CD14-positive monocyte (primary cell): ENCODE measurements around the gene TFEB. TPM values are rescaled to one million over a fixed set of nuclear protein-coding genes. Genes with fewer than 3 reads are reported as not detected.

Experiments
- DNase-seq, 3 donors: peaks; one replicate each; pipeline ENCODE4 v3.0.0-alpha.2; 2011 to 2022
- H2AFZ ChIP-seq: 2 replicates; pipeline ENCODE4 v1.6.0; 2012; ENCODE audit warnings: mild to moderate bottlenecking, low read depth, low read length, inconsistent platforms; ENCODE audit not compliant: insufficient read depth, poor library complexity, severe bottlenecking
- H3K27ac ChIP-seq, 2 donors: 1 replicate in 1 of 2; 2 replicates in 1 of 2; pipeline ENCODE4 v1.5.1; 2012 to 2013; ENCODE audit warnings: low read length in 2 of 2, control low read depth in 1 of 2, inconsistent platforms in 1 of 2, low read depth in 1 of 2, mild to moderate bottlenecking in 1 of 2
- H3K27me3 ChIP-seq, 2 donors: one replicate each; pipeline versions ENCODE4 v1.6.0 to v1.6.1; 2011 to 2013; ENCODE audit warnings: low read length in 2 of 2; ENCODE audit not compliant: control insufficient read depth in 2 of 2, insufficient read depth in 2 of 2
- H3K36me3 ChIP-seq, 2 donors: replicated peaks in 1 of 2; 1 replicate in 1 of 2; 2 replicates in 1 of 2; pipeline versions ENCODE4 v1.5.1 to v1.6.1; 2012 to 2013; ENCODE audit warnings: low read length in 2 of 2, control low read depth in 1 of 2, inconsistent platforms in 1 of 2, mild to moderate bottlenecking in 1 of 2; ENCODE audit not compliant: insufficient read depth in 2 of 2, control insufficient read depth in 1 of 2
- H3K4me1 ChIP-seq, 2 donors: 1 replicate in 1 of 2; 2 replicates in 1 of 2; pipeline versions ENCODE4 v1.5.1 to v1.6.1; 2012 to 2013; ENCODE audit warnings: low read length in 2 of 2, control low read depth in 1 of 2, inconsistent platforms in 1 of 2, mild to moderate bottlenecking in 1 of 2, moderate library complexity in 1 of 2; ENCODE audit not compliant: insufficient read depth in 2 of 2, control insufficient read depth in 1 of 2
- H3K4me2 ChIP-seq: replicated peaks from 2 replicates; pipeline ENCODE3; 2012; ENCODE audit warnings: low read length, moderate library complexity, mild to moderate bottlenecking; ENCODE audit not compliant: poor library complexity, severe bottlenecking; ENCODE audit errors: extremely low read depth
- H3K4me3 ChIP-seq, 3 experiments: fragments of 200-600 bp in 1 of 3; sonication (generic) in 1 of 3; replicated peaks in 1 of 3; 1 replicate in 2 of 3; 2 replicates in 1 of 3; pipeline ENCODE4 v1.5.1; 2011 to 2013; ENCODE audit warnings: low read length in 3 of 3, mild to moderate bottlenecking in 3 of 3, control low read depth in 2 of 3, low read depth in 2 of 3, inconsistent platforms in 1 of 3, moderate library complexity in 1 of 3
- H3K79me2 ChIP-seq: 2 replicates; pipeline ENCODE4 v1.6.0; 2012; ENCODE audit warnings: mild to moderate bottlenecking, control low read depth, inconsistent platforms, low read length, moderate library complexity; ENCODE audit not compliant: insufficient read depth
- H3K9ac ChIP-seq: 2 replicates; pipeline ENCODE4 v1.6.0; 2017; ENCODE audit warnings: low read length, mild to moderate bottlenecking; ENCODE audit not compliant: insufficient read depth, poor library complexity, severe bottlenecking
- H3K9me3 ChIP-seq, 2 donors: replicated peaks in 1 of 2; 1 replicate in 1 of 2; 2 replicates in 1 of 2; pipeline versions ENCODE4 v1.5.1 to v1.6.1; 2012 to 2013; ENCODE audit warnings: low read length in 2 of 2, control low read depth in 1 of 2; ENCODE audit not compliant: control insufficient read depth in 1 of 2, insufficient read depth in 1 of 2
- H4K20me1 ChIP-seq: 2 replicates; pipeline ENCODE4 v1.6.0; 2012; ENCODE audit warnings: mild to moderate bottlenecking, low read length, control low read depth, moderate library complexity; ENCODE audit not compliant: insufficient read depth
- H3K27ac Mint-ChIP-seq, 7 donors: one replicate each; pipeline ENCODE4 v1.8.0; 2020; ENCODE audit warnings: mild to moderate bottlenecking in 7 of 7, mixed read lengths in 7 of 7, moderate library complexity in 6 of 7, inconsistent platforms in 2 of 7
- H3K27me3 Mint-ChIP-seq, 3 donors: one replicate each; pipeline ENCODE4 v1.8.0; 2021 to 2022; ENCODE audit warnings: low read depth in 3 of 3, mild to moderate bottlenecking in 3 of 3, mixed read lengths in 3 of 3, moderate library complexity in 3 of 3, inconsistent platforms in 1 of 3
- H3K36me3 Mint-ChIP-seq, 2 donors: one replicate each; pipeline ENCODE4 v1.8.0; 2020; ENCODE audit warnings: mixed read lengths in 2 of 2, inconsistent platforms in 1 of 2, mild to moderate bottlenecking in 1 of 2
- H3K4me1 Mint-ChIP-seq: one replicate; pipeline ENCODE4 v1.8.0; 2020; ENCODE audit warnings: mild to moderate bottlenecking, mixed read lengths
- H3K4me3 Mint-ChIP-seq, 2 donors: one replicate each; pipeline ENCODE4 v1.8.0; 2020; ENCODE audit warnings: mild to moderate bottlenecking in 2 of 2, mixed read lengths in 2 of 2, moderate library complexity in 1 of 2
- H3K9me3 Mint-ChIP-seq, 7 donors: one replicate each; pipeline ENCODE4 v1.8.0; 2020 to 2022; ENCODE audit warnings: mixed read lengths in 7 of 7, mild to moderate bottlenecking in 6 of 7, moderate library complexity in 6 of 7, inconsistent platforms in 2 of 7
- WGBS: methylation state at CpG from one replicate; pipeline ENCODE4 v1.1.5; 2013; ENCODE audit warnings: missing lambda C conversion rate; ENCODE audit not compliant: insufficient coverage; 5-methylcytosine and 5-hydroxymethylcytosine counted together
- intact Hi-C, 2 donors: fragments of 100-400 bp; cut with micrococcal nuclease; formaldehyde crosslinking; loops; one replicate each; pipeline versions ENCODE4 v1.15.0 to v1.15.1; 2023
- polyA plus RNA-seq, 3 donors: library from polyadenylated mRNA; depleted of rRNA in 1 of 3; unstranded in 2 of 3; stranded (reverse) in 1 of 3; fragments of 300-500 nt in 2 of 3; fragments of >200 nt in 1 of 3; fragmentation: Illumina TruSeq in 2 of 3; gene quantifications; 1 replicate in 2 of 3; 2 replicates in 1 of 3; pipeline ENCODE4 v1.2.3, GENCODE V29; 2012 to 2021
- TF ChIP-seq, protein P1 (sequence below): fragments of 200-600 bp; IDR thresholded peaks from one replicate; pipeline ENCODE4 v1.8.0; 2022; ENCODE audit warnings: antibody characterized with exemption, mild to moderate bottlenecking

TFEB gene
- polyA plus RNA-seq, 3 donors = 42.6 to 60.0 (median 55.0) TPM

DNA sequence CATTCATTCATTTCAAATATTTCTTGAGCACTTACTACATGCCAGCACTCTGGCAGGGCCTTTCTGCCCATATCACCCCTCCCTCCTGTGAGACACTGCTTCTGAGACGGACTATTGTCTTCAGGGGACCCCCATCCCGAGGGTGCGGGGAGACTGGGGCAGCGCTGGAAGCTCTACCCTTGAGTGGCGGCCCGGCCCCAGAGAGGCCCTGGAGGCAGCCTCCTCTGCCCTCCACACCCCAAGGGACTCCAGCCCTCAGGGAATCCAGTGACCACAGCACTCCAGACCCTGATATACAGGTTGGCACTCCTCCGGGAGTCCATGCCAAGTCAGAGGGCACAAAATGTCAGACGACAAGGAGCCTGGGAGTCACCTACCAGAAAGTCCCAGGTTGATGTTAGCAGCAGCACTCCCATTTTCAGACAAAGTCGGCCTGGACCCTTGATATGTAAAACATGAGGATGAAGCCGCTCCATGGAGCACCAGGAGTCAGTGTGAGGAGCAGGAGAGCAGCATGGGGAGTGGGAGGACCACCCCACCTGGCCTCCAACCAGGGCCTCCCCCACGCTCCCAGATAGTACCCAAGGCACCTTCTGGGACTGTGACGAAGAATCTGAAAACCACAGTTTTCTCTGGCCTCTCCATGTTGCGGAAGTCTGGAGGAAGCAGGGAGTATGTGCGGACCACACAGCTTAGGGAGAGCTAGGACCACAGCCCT lies 20.7 kb downstream of the TFEB start:
- Histone ChIP-seq H3K27me3 (no peaks in the 10 kb centered on the region), H3K4me3 (no peak overlapping the region), H3K4me2 (no peak overlapping the region), H3K9me3 (no peaks in the 10 kb centered on the region), H3K4me1 (peaks cover 64 to 75% of the 10 kb centered on the region in 2 donors), H4K20me1 (peaks cover 100% of the 10 kb centered on the region), H2AFZ (no peak overlapping the region), H3K79me2 (peaks cover 100% of the 10 kb centered on the region), H3K27ac (no peak overlapping the region), H3K9ac (no peak overlapping the region), H3K36me3 (peaks cover 5 to 32% of the 10 kb centered on the region in 2 donors)
- H3K27ac Mint-ChIP-seq = peak overlapping the region in 1 of 7 donors; percentile 54
- no peak for DNase-seq
- intact Hi-C loops = no loop called here
- H3K4me1 Mint-ChIP-seq = peaks cover 77% of the 10 kb centered on the region
- no peaks in the 10 kb centered on the region for H3K9me3 Mint-ChIP-seq
- TF ChIP-seq, protein P1, sequence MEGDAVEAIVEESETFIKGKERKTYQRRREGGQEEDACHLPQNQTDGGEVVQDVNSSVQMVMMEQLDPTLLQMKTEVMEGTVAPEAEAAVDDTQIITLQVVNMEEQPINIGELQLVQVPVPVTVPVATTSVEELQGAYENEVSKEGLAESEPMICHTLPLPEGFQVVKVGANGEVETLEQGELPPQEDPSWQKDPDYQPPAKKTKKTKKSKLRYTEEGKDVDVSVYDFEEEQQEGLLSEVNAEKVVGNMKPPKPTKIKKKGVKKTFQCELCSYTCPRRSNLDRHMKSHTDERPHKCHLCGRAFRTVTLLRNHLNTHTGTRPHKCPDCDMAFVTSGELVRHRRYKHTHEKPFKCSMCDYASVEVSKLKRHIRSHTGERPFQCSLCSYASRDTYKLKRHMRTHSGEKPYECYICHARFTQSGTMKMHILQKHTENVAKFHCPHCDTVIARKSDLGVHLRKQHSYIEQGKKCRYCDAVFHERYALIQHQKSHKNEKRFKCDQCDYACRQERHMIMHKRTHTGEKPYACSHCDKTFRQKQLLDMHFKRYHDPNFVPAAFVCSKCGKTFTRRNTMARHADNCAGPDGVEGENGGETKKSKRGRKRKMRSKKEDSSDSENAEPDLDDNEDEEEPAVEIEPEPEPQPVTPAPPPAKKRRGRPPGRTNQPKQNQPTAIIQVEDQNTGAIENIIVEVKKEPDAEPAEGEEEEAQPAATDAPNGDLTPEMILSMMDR = no peak
- 94% methylated on average over 13 of the region's 14 CpGs for WGBS
- peaks cover 0 to 3% (median 0%) of the 10 kb centered on the region in 3 donors for H3K27me3 Mint-ChIP-seq
- H3K36me3 Mint-ChIP-seq = peaks cover 28 to 68% of the 10 kb centered on the region in 2 donors
- no peak overlapping the region for H3K4me3 Mint-ChIP-seq

DNA sequence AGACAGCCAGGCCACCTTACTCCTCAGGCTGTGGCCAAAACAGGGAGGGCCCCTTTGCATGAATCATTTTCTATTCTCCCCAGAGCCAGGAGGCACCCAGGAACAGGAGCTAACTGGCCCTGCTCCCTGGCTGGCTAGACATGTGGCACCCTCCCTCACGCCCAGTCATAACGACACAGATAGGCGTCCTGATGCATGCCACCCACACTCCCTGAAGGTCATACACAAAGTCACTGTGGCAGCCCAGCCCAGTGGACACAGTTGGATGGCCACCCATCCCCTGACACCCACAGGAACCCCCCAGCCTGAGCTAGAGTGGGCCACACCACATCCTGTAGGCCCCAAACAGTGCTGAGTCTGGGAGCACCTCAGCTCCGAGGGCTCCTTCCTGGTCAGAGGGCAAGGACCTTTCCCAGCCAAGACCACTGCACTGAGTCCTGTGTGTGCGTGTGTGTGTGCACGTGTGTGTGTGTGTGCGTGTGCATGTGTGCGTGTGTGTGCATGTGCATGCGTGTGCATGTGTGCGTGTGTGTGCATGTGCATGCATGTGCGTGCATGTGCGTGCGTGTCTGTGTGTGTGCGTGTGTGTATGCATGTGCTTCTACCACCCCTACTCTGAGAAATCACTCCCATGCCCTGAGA lies 21.6 kb downstream of the TFEB start:
- Histone ChIP-seq H3K9ac (no peak overlapping the region), H2AFZ (no peak overlapping the region), H3K27ac (peak overlapping the region; percentile 35 to 55), H3K9me3 (no peaks in the 10 kb centered on the region), H3K27me3 (no peaks in the 10 kb centered on the region), H4K20me1 (peaks cover 100% of the 10 kb centered on the region), H3K4me2 (peak overlapping the region; percentile 57), H3K4me3 (no peak overlapping the region), H3K36me3 (peaks cover 5 to 32% of the 10 kb centered on the region in 2 donors), H3K4me1 (peaks cover 66 to 71% of the 10 kb centered on the region in 2 donors), H3K79me2 (peaks cover 98% of the 10 kb centered on the region)
- intact Hi-C loops = no loop called here
- H3K4me1 Mint-ChIP-seq = peaks cover 76% of the 10 kb centered on the region
- peak overlapping the region in 4 of 7 donors; percentile 62 to 82 (median 78) for H3K27ac Mint-ChIP-seq
- peak overlapping the region in 1 of 2 donors; percentile 51 for H3K4me3 Mint-ChIP-seq
- H3K9me3 Mint-ChIP-seq = no peaks in the 10 kb centered on the region
- peak in 2 of 3 donors; percentile 36 to 37 for DNase-seq
- peaks cover 27 to 67% of the 10 kb centered on the region in 2 donors for H3K36me3 Mint-ChIP-seq
- WGBS = 81% methylated on average over 7 of the region's 14 CpGs
- H3K27me3 Mint-ChIP-seq = peaks cover 0 to 2% (median 0%) of the 10 kb centered on the region in 3 donors
- TF ChIP-seq, protein P1 = no peak
